K562 (cell line): ENCODE measurements around the gene BCAS2.

ENCODE experiments used
- CTCF ChIP-seq, 3 experiments: IDR thresholded peaks in 2 of 3; conservative IDR thresholded peaks in 1 of 3; 2 replicates each; pipeline ENCODE4 v1.5.1; 2011 to 2012; ENCODE audit warnings: low read length in 3 of 3, mild to moderate bottlenecking in 3 of 3, control low read depth in 2 of 3, improper control_type of control experiment in 1 of 3, inconsistent platforms in 1 of 3, low read depth in 1 of 3, mixed read lengths in 1 of 3, moderate library complexity in 1 of 3; ENCODE audit not compliant: insufficient read depth in 2 of 3
- ETV5 ChIP-seq: sonication (generic); formaldehyde crosslinking; IDR thresholded peaks from 2 replicates; pipeline ENCODE4 v1.4.0; 2020; ENCODE audit warnings: low read depth, mild to moderate bottlenecking, missing genetic modification reagents
- GTF2E2 ChIP-seq: fragments of 200-800 bp; sonication (Bioruptor generic); IDR thresholded peaks from 2 replicates; pipeline ENCODE4 v1.6.1; 2016; ENCODE audit warnings: missing genetic modification characterization, missing compliant biosample characterization
- HMGXB4 ChIP-seq: sonication (generic); formaldehyde crosslinking; IDR thresholded peaks from 2 replicates; pipeline ENCODE4 v1.8.1; 2023; ENCODE audit warnings: mild to moderate bottlenecking, missing genetic modification reagents
- HNRNPLL ChIP-seq: fragments of 200-400 bp; formaldehyde crosslinking; IDR thresholded peaks from 2 replicates; pipeline ENCODE4 v1.6.1; 2017; ENCODE audit warnings: low read length, low read depth, mild to moderate bottlenecking; ENCODE audit not compliant: poor library complexity, severe bottlenecking
- LEF1 ChIP-seq: fragments of 450-650 bp; IDR thresholded peaks from 2 replicates; pipeline ENCODE4 v1.6.1; 2016; ENCODE audit warnings: mild to moderate bottlenecking
- MEF2A ChIP-seq: IDR thresholded peaks from 2 replicates; pipeline ENCODE4 v1.6.1; 2011; ENCODE audit warnings: low read depth, mild to moderate bottlenecking, low read length, moderate library complexity; ENCODE audit not compliant: control insufficient read depth
- NKRF ChIP-seq: fragments of 450-650 bp; IDR thresholded peaks from 2 replicates; pipeline ENCODE4 v1.6.1; 2016; ENCODE audit warnings: borderline replicate concordance
- NR2C2 ChIP-seq, 2 experiments: fragments of 200-800 bp in 1 of 2; sonication (Bioruptor generic) in 1 of 2; sonication (generic) in 1 of 2; formaldehyde crosslinking in 1 of 2; IDR thresholded peaks; 2 replicates each; pipeline versions ENCODE4 v1.6.1 to v1.8.0; 2016 to 2022; ENCODE audit warnings: mild to moderate bottlenecking in 1 of 2, missing compliant biosample characterization in 1 of 2, missing genetic modification characterization in 1 of 2, missing genetic modification reagents in 1 of 2
- NR2F6 ChIP-seq: fragments of 450-650 bp; formaldehyde crosslinking; IDR thresholded peaks from 2 replicates; pipeline ENCODE4 v1.4.0; 2020; ENCODE audit warnings: mild to moderate bottlenecking
- NRF1 ChIP-seq, 2 experiments: fragments of 450-650 bp; IDR thresholded peaks in 1 of 2; conservative IDR thresholded peaks in 1 of 2; 2 replicates each; pipeline ENCODE4 v1.6.1; 2014; ENCODE audit warnings: mild to moderate bottlenecking in 2 of 2
- TCF7L2 ChIP-seq: fragments of 150-350 bp; IDR thresholded peaks from 2 replicates; pipeline ENCODE4 v1.6.1; 2016; ENCODE audit warnings: low read depth, mild to moderate bottlenecking, low read length, moderate library complexity
- ZNF41 ChIP-seq: fragments of 250-450 bp; sonication (Bioruptor Pico); conservative IDR thresholded peaks from 2 replicates; pipeline ENCODE4 v1.4.0; 2020; ENCODE audit warnings: mild to moderate bottlenecking

GRCh38 chr1:114540821-114541220 lies 40.6 kb downstream of the BCAS2 start:
- TF ChIP-seq MEF2A (no peak), ETV5 (no peak), TCF7L2 (no peak), NR2F6 (CRISPR knock-in tag) (no peak), NR2C2 (CRISPR knock-in tag; IDR thresholded peaks at IDR 0.05) (no peak), NR2C2 (tag; IDR thresholded peaks at IDR 0.05) (no peak), ZNF41 (CRISPR knock-in tag) (no peak), NKRF (no peak), GTF2E2 (tag) (no peak), HNRNPLL (no peak), HMGXB4 (no peak), LEF1 (no peak), CTCF (IDR thresholded peaks at IDR 0.05 in 2 of 3, conservative IDR thresholded peaks at IDR 0.05 in 1 of 3; ENCODE audit: insufficient read depth in 2 of 3, low read depth in 1 of 3, low read length in 3 of 3) (no peak), NRF1 (conservative IDR thresholded peaks at IDR 0.05 in 1 of 2, IDR thresholded peaks at IDR 0.05 in 1 of 2) (no peak)
